ENCODE data around the gene FGD6. TPM values are rescaled to one million over a fixed set of nuclear protein-coding genes. Genes with fewer than 3 reads are reported as not detected.

Gene FGD6
- total and polyA plus RNA-seq, 8 donors: 13.8 to 36.0 (median 16.0) TPM

GRCh38 chr12:95116773-95117172, 100.5 kb downstream of the FGD6 start:
- no peak overlapping the region for H3K27ac ChIP-seq
- TF ChIP-seq, protein P1, sequence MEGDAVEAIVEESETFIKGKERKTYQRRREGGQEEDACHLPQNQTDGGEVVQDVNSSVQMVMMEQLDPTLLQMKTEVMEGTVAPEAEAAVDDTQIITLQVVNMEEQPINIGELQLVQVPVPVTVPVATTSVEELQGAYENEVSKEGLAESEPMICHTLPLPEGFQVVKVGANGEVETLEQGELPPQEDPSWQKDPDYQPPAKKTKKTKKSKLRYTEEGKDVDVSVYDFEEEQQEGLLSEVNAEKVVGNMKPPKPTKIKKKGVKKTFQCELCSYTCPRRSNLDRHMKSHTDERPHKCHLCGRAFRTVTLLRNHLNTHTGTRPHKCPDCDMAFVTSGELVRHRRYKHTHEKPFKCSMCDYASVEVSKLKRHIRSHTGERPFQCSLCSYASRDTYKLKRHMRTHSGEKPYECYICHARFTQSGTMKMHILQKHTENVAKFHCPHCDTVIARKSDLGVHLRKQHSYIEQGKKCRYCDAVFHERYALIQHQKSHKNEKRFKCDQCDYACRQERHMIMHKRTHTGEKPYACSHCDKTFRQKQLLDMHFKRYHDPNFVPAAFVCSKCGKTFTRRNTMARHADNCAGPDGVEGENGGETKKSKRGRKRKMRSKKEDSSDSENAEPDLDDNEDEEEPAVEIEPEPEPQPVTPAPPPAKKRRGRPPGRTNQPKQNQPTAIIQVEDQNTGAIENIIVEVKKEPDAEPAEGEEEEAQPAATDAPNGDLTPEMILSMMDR (IDR thresholded peaks at IDR 0.05): no peak
- H3K4me3 ChIP-seq: no peak overlapping the region
- H3K27me3 ChIP-seq: no peaks in the 10 kb centered on the region
- H3K36me3 ChIP-seq: peaks cover 0 to 11% of the 10 kb centered on the region in 2 donors
- peaks cover 11 to 18% of the 10 kb centered on the region in 2 donors for H3K4me1 ChIP-seq
- ATAC-seq (peak; percentile 22), DNase-seq (no peak)
- H3K9me3 ChIP-seq: no peaks in the 10 kb centered on the region
- intact Hi-C loops (cut with DNase I): loop anchor here in 1 of 2 donors (10.0 kb wide), 1 partner anchor 218 kb away; no protein-coding TSS in a partner anchor

- no peak for ATAC-seq
- Histone ChIP-seq H3K4me3 (no peak overlapping the region), H3K27ac (no peak overlapping the region), H3K9me3 (no peaks in the 10 kb centered on the region), H3K27me3 (no peaks in the 10 kb centered on the region), H3K36me3 (peaks cover 0 to 11% of the 10 kb centered on the region in 2 donors), H3K4me1 (peaks cover 11 to 18% of the 10 kb centered on the region in 2 donors)
- intact Hi-C loops (cut with DNase I): loop anchor here in 1 of 2 donors (10.0 kb wide), 1 partner anchor 218 kb away; no protein-coding TSS in a partner anchor
- DNase-seq: no peak
- TF ChIP-seq, protein P1 (IDR thresholded peaks at IDR 0.05): no peak
Measured at GRCh38 chr12:95116341-95116740, 100.9 kb downstream of the FGD6 start.

GRCh38 chr12:95115641-95116040, 101.6 kb downstream of the FGD6 start:
- ATAC-seq: no peak
- no peaks in the 10 kb centered on the region for H3K27me3 ChIP-seq
- H3K27ac ChIP-seq: no peak overlapping the region

GRCh38 chr12:95114766-95115405, 102.4 kb downstream of the FGD6 start:
- TF ChIP-seq, protein P1 (IDR thresholded peaks at IDR 0.05): no peak
- ATAC-seq: no peak
- peaks cover 11 to 18% of the 10 kb centered on the region in 2 donors for H3K4me1 ChIP-seq
- DNase-seq: no peak
- intact Hi-C loops (cut with DNase I): loop anchor here in 1 of 2 donors (10.0 kb wide), 1 partner anchor 220 kb away; no protein-coding TSS in a partner anchor
- H3K36me3 ChIP-seq: peaks cover 0 to 11% of the 10 kb centered on the region in 2 donors
- H3K4me3 ChIP-seq: no peak overlapping the region
- no peaks in the 10 kb centered on the region for H3K27me3 ChIP-seq
- H3K9me3 ChIP-seq: no peaks in the 10 kb centered on the region
- no peak overlapping the region for H3K27ac ChIP-seq

More at GRCh38 chr12:95115641-95116040, 101.6 kb downstream of the FGD6 start:
- intact Hi-C loops (cut with DNase I): loop anchor here in 1 of 2 donors (10.0 kb wide), 1 partner anchor 219 kb away; no protein-coding TSS in a partner anchor
- DNase-seq: no peak
- no peaks in the 10 kb centered on the region for H3K9me3 ChIP-seq
- peaks cover 0 to 11% of the 10 kb centered on the region in 2 donors for H3K36me3 ChIP-seq
- no peak overlapping the region for H3K4me3 ChIP-seq
- H3K4me1 ChIP-seq: peaks cover 11 to 18% of the 10 kb centered on the region in 2 donors
- TF ChIP-seq, protein P1 (IDR thresholded peaks at IDR 0.05): no peak

GRCh38 chr12:95107362-95107761, 109.9 kb downstream of the FGD6 start:
- H3K27me3 ChIP-seq: no peaks in the 10 kb centered on the region
- no peak for DNase-seq
- H3K4me3 ChIP-seq: no peak overlapping the region
- peaks cover 0 to 6% of the 10 kb centered on the region in 2 donors for H3K36me3 ChIP-seq
- TF ChIP-seq, protein P1 (IDR thresholded peaks at IDR 0.05): no peak
- intact Hi-C loops (cut with DNase I): no loop called here
- no peaks in the 10 kb centered on the region for H3K9me3 ChIP-seq
- H3K4me1 ChIP-seq: peaks cover 0 to 6% of the 10 kb centered on the region in 2 donors
- H3K27ac ChIP-seq: no peak overlapping the region
- no peak for ATAC-seq

All from left lung (tissue), 10 donors.